Hematopoietic multipotent progenitor cell (in vitro differentiated cells): Measurements from ENCODE around the gene TMEM107. TPM values are rescaled to one million over a fixed set of nuclear protein-coding genes. Genes with fewer than 3 reads are reported as not detected.

Experiments used
- DNase-seq, 3 donors: peaks; one replicate each; pipeline ENCODE4 v3.0.0-alpha.2; 2011 to 2015; ENCODE audit warnings: low read depth in 2 of 3, low spot score in 2 of 3
- total RNA-seq: library from RNA; depleted of rRNA; stranded (reverse); fragments of >200 nt; gene quantifications from one replicate; pipeline ENCODE4 v1.2.3, GENCODE V29; 2012

Gene TMEM107
- total RNA-seq, 1 donor: 251 TPM

DNA sequence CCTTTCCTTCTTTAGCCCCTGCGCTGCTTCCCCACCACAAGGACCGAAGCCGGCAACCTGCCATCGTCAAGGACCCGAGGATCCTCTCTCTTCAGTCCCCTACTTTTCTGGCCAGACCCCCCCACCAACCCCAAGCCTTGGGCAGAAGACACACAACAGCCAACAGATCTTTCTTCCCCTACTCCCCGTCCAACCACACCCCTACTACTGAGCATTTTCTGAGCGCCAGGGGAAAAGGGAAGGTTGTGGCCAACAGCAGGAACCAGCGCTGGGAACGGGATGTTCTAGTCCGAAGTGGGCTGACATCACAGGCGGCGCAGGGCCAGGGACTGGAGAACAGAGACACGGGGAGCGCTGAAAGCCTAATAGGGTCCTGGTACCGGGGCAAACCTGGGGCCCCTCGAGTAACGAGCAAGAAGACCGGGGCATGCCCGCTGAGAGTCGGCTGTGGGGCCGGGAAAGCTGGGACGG is 24.5 kb downstream of the TMEM107 start:
- peak in 1 of 3 donors; percentile 58 for DNase-seq

DNA sequence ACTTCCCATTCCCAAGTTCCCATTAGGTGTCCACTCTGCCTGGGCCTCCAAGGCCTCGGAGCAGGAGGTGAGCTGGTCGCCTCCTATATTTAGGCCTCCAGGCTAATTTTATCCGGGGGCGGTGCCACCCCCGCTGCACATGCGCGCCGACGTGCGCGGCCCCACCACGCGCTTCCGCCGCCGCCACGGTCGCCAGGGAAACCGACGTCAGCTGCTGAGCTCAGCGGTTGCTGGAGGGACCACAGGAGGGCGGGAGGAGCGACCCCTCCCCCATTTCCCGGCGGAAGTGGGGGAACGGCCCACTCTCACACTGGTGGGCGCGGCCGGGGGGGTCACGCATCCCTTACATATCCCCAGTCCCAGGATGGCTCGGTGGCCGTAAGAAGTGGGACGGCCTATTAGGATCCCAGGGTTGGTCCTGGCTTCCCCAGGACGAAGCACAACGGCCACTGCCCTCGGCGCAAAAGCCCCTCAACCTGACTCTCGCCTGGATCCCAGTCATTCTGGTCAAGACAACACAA is 25.0 kb downstream of the TMEM107 start:
- peak; percentile 82 to 89 (median 87) for DNase-seq

DNA sequence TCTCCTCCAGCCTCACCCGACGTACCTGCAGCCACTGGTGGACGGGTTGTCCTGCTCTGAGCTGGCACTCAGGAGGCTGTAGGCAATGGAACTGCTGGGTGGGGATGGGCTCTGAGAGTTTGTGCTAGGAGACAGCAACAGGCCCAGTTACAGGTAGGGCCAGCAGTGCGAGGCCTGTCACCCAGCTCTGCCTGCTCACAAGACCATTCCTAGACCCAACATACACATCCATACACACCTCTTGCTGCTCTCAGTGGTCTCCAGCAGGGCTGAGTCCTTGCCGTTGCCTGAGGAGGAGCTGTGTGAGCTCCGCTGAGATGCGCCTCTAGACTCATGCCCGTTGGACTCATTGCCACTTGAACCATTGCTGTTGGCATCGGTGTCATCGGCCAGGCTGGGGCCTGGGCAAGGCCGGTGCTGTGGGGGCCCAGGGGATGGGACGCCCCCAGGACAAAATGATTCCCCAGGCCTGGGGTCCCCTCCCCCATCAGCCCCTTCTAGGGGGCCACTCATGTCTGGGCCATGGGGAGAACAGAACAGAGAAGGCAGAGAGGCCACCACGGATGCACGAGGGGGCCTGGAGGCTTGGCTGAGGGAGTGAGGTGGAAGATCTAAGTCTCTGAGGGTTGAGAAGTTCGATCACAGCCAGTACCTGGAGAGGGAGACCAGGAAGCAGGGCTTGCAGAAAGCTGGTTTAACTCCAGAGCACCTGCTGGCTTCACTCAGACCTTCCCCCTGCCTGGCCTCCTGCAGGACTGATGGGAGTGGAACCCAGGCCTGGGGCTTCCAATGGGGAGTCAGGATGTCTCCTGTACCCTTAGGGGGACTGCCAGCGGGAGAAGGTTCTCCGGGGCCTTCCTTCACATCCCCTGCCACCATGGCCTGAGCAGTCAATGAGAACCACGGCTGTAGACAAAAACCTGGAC is 25.7 kb downstream of the TMEM107 start:
- no peak for DNase-seq

DNA sequence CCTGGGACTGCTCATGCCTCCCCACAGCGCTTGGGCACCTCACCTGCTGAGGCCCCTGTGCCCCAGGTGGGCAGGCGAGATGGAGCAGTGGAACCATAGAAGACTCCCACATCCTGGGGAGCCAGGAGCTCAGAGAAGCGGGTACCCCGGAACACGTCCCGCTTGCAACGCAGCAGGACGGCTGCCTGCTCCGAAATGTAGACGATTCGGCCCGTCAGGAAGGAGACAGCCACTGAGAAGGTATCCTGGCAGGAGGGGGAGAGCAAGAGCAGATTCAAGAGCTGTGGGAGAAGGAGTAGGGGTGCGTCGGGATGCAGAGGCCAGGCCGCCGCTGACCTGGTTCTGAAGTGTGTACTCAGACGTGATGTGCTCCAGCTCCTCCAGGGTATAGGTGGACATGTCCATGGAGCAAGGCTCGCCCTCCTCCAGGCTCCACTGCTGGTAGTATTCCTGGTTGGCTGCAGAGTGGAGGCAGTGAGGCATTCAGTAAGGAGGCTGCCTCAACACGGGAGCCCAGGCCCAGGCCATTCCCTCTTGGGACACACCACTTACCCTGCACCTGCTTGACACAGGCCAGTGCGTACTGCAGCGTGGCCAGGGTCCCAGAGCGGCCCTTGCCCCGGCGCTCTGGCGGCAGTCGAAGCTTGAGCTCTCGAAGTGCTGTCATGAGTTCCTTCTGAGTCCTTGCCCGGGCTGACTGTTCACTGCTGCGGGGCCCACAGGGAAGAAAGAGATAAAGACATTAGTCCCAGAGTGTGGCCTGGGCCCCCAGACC is 26.6 kb downstream of the TMEM107 start:
- no peak for DNase-seq

DNA sequence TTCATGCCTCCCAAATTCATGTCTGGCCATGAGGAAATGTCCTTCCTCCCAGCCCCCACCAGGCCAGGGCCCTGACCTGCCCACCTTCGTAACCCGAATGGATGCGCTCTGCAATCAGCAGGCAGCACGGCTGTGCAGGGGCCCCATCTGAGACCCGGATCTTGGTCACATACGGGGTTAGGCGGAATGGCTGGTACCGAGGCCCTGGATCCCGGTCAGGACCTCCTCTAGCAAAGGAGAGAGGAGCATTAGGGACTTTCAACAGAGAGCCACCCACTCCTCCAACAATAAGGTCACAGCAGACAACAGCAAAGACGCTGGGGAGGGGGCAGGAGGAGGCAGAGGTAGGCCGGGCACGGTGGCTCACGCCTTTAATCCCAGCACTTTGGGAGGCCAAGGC is 27.6 kb downstream of the TMEM107 start:
- DNase-seq: no peak

DNA sequence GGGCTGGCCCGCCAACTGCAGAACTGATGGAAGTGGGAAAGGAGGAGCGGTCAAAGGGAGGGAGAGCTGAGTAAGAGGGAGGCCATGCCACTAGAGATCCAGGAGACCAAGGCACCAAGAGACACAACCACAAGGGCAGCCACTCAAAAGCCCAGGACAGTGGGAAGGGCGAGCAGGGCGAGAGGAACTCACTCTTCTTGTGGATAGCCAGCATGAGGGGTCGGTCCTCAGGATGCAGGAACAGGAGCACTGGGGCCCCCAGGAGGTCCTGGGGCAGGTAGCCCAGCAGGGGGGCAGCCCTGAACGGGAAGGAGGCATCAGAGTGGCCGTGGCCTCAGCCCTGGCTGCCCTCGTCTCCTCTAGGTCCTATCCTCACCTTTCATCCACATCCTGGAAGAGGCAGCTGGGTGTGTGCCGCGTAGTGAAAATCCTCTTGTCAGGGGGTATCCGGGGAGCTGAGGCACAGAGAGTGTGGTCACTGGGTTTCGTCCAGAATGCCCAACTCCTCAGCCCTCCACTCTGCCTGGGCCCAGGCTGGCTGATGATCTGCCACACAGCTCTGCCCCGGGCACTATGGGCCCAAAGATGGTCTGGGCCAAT is 28.3 kb downstream of the TMEM107 start:
- DNase-seq: no peak

DNA sequence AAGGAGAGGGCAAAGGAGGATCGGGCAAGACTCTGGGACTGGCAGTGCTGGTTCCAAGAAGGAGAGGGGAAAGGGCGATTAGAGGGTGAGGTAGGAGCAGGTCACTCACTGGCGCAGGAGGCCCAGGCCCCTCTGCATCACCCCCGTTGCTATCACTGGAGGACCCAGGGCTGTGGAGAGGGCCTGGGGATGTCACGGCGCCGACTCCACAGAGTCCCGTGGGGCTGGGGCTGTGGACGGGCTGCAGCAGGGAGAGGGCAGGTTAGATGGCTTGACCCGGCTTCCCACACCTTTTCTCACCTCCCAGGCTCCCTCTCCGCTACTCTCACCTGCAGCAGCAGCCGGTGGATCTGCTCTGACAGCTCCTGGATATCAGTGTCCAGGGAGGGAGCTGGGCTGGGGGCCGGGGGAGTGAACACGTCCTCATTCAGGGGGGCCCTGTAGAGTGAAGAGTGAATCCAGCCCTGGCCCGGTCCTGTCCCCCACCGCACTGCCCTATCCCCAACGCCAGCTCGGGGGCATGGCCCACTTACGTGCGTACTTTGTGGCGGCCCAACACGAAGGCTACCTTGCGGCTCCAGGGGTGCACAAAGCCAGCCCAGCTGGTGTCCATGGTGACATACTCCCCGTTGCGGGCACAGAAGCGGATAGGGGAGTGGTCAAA is 28.9 kb downstream of the TMEM107 start:
- DNase-seq: no peak

DNA sequence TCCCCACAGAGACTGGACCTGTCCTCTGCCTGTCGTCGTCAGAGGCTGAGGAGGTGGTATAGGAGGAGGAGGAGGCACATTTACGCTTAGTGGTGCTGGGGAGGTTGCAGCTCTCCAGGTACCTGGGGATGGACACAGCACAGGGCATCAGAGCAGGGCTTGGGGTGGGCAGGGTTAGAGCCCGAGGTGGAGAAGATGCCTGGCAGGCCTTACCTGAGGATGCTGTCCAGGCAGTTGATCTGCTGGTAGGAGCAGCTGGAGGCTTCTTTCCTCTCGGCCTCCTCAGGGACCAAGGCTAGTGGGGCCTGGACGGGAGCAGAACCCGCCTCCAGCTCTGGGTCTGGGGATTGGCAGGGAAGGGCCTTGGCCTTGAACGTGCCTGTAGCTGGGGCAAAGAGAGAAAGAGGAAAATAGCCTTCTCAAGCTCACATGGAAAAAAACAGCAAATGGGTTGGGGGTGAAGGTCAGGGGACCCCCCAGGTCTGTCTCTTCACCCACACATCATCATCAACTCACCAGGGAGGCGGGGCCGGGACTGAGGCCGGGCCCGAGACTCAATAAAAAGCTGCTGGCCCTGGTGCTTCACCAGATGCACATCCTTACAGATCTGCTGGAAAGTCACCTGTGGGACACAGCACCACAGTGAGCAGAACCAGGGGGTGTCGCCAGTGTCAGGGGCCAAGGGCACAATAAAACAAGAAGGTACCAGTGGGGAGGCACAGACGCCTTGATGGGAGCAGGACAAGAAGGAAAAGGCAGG is 29.6 kb downstream of the TMEM107 start:
- DNase-seq: no peak

DNA sequence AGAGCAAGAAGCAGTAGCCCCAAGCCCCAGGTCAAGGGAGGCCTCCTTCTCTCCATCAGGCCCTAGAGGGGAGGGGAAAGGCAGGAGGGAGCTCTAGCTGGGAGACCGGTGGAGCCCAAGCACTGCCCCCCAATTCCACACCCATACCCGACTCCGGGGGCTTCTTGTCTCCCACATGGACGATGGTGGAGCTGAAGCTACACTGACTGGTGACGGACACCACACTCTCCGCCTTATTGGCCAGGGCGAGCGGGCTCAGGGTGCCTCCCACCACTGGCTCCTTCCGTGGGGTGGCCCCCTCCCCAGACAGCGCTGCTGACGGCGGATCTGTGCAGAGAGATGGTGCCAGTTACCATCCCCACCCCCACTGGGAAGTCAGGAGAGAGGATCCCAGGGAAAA is 30.4 kb downstream of the TMEM107 start:
- no peak for DNase-seq

DNA sequence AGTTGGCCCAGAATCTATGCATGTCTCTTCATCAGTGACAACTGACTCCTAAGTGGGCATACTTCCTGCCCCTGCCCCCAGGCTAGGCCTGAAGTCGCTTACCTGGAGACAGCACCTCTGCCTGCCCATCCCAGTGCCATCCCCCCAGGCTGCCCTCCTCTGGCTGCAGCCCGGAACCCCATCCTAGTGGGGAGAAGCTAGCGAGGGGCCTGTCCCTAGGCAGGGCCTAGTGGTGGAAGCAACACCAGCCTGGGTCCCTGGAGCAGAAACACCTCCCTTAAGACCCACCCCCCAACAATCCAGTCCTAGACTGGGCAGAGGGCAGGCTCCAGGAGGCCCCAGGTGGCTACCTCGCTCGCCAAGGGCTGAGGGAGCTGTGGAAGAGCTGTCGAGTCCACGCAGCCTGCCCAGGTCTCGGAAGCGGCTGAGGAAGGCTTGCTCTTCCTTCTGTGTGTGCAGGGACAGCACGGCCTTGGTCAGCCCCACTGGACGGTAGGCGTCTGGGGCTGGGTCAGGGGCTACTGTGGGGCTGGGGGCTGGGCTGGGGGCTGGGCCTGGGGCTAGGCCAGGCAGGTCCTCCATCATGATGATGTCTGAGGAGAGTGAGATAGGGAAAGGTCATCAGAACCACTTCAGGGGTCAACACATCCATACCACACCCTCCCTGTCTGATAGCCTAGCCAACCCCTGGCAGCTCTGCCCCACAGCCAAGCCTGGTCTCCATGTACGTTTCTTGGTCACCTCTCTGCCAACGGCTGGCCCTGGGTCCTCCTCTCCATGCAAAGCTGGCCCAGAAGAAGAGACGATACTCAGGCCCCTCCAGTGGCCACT is 31.6 kb downstream of the TMEM107 start:
- no peak for DNase-seq

DNA sequence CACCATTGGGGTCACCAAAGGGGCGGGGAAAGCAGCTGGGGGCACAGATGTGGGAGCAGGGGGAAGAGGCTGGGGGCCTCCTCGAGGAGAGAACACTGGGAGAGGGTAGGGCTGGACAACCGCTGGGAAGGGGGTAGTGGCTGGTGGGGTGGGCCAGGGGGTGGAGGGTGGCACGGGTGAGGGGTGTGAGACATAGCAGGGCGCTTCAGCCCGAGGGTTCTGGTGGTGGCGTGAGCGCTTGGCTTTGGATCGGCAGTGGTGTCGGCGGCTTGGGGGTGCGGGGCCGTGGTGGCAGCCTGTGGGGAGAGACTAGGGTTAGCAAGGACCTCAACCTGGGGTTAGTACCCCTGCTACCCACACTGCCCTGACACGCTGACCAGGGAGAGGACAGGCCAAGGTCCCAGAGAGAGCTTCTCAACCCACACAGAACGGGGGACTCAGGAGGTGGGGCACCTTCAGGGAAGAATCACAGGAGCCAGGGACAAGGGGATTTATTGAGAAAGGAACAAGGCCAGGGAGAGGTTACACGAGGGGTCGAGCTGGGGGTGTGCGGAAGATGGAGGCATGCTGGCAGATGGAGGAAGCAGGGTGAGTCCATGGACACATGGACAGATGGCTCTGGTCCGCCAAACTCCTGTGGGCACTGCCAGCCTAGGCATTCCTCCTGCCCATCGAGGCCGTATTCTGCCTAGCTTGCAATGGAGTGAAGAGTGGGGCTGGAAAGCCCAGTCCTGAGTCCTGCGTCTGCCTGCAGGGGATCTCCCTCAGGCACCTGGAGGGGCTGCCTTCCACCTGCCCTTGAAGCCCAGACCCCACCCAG is 32.4 kb downstream of the TMEM107 start:
- no peak for DNase-seq

DNA sequence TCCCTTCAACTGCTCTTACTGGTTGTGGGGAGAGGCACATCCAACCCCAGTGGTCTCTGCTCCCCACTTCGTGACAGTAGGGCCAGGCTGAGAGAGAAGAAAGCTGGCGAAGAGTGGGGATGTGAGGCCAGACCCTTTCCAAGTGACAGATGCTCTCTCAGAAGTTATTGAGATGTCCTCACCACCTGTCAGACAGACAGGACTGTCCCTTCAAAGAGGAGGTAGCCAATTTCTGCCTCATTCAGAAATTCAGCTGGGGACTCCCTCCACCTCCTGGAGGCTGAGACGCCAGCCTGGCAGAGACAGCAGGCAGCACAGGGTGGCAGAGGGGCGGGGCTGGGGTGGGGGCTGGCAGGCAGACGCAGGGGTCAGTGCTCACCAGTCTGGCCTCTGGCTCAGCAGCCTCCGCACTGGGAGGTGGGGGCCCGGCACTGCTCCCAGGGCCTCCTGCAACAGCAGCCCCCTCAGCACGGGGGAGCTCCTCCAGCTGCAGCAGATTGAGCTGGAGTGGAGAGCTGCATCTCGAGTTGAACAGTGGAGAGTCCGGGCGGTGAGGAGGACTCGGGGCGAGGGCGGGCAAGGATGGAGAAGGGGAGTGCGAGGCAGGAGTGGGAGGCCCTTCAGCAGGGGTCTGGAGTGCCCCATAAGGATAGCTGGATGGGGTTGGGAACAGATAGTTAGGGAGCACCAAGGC is 33.1 kb downstream of the TMEM107 start:
- DNase-seq: no peak

DNA sequence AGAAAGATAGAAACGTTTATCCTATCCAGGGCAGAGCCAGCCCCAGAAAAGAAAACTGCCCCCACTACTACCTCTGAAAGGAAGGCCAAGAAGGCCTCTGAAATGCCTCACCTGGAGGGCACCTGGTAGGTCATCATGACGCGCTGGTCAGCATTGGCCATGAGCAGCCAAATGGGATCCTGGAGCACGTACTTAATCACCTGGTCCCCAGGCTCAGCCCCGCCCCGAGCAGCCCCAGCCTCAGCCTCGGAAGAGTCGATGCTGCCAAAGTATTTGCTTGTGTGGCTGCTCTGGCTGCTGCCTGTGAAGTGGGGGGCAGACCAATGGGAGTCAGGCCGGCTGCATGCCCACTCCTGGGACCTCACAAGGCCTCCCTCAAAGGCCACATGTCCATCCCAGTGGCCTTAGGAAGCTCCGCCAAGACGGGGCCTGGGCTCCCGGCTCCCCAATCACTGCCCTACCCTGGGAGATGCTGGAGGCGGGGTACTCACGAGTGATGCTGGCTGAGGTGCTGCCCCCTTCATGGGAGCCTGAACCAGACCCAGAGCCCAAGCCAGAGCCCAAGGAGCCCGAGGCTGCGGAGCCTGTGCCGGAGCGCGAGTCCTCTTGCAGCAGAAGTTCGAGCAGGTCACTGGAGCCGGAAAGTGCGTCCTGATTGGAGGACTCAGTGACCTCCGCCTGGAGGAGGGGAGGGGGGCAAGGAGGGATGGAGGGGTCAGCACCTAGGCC is 33.9 kb downstream of the TMEM107 start:
- no peak for DNase-seq

DNA sequence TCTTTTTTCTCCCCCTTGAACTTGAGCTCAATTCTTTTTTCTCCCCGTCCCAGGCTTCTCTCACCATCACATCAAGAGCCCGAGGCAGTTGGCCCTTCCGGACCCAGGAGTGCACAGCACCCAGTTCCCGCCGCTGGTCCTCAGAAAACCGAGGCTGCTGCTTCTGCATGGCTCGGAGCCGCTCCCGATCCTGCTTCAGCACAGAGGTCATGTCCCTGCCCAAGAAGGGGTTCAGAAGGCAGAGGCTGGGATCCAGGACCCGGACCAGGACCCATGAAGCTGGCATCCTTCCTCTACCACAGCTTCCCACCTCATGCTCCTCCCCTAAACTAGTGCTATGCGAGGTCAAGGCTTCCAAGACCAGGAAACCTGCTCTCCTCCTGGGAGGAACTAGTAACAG is 34.4 kb downstream of the TMEM107 start:
- DNase-seq: no peak

DNA sequence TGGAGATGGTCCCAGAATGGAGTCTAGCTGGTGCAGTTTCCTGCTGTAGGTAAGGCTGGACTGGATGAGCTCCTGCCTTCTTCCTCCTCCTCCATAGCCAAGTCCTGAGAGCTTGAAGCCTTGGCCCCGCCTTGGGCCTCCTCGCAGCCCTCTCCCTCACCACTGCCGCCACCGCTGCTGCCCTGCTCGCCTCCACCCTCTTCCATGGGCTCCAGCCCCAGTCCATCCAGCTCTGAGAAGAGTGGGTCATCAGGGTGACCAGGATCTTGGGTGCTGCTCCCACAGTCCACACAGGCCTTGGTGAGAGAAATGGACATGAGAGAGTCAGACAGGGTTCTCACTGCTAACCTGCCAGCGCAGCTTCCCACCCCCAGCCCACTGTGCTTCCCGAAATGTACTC is 35.1 kb downstream of the TMEM107 start:
- no peak for DNase-seq

DNA sequence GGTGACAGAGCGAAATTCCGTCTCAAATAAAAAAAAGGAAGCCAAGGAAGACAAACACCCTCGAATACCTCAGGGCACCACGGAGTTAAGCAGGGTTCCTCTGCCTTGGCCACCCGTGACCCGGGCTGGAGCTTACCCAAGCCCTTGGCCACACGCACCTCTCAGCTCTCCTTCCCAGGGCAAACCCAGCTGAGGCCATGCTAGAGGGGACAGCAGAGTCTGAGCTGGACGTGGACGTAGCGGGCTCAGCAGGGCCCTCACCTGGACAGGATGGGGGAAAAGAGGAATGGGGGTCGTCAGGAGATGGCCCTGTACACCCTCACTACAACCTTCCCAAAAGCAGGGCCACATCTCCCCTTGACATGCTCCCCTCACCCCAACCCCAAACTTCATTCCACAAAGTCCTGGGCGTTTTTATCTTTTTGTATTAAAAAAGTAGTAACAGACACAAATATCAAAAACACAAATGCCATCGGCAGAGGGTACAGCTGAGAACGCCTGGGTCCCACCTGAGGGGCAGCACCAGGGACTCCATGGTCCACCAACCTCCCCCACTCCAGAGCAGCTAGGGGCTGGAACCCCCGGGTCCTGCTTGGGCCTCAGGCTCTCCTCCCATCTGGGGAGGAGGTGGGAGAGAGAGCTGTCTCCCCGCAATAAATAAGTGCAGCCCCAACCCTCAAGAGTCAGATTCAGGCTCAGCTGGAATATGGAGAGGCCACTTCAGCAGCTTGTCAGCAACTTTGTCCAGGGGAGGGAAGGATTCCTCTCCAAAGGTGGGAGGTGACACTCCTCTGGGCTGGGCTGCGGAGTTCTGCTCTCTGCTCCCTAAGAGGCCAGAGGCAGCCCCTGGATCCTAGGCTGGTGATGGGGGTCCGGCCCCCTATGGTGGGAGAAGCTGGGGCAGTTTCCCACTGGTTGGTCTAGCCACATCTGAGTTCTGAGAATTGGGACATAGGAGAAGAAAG is 35.8 kb downstream of the TMEM107 start:
- DNase-seq: no peak
